Mesenchymal stem cell (in vitro differentiated cells and primary cell): ENCODE results near the gene WDFY3.

ENCODE experiments used
- DNase-seq: peaks from one replicate; pipeline ENCODE4 v3.0.0-alpha.2; 2013
- H2AFZ ChIP-seq: one replicate; pipeline ENCODE4 v1.6.1; 2013; ENCODE audit warnings: low read depth, mild to moderate bottlenecking, control low read depth, inconsistent platforms, low read length, moderate library complexity
- H2AK5ac ChIP-seq: 2 replicates; pipeline ENCODE4 v1.6.1; 2013; ENCODE audit warnings: low read length, moderate library complexity, mild to moderate bottlenecking, inconsistent platforms; ENCODE audit not compliant: severe bottlenecking
- H2BK120ac ChIP-seq: one replicate; pipeline ENCODE4 v1.6.1; 2013; ENCODE audit warnings: low read depth, mild to moderate bottlenecking, inconsistent platforms, low read length, moderate library complexity
- H2BK12ac ChIP-seq, 2 experiments: one replicate each; pipeline ENCODE4 v1.6.1; 2013; ENCODE audit warnings: inconsistent platforms in 2 of 2, low read length in 2 of 2, mild to moderate bottlenecking in 2 of 2, moderate library complexity in 2 of 2, control low read depth in 1 of 2
- H2BK15ac ChIP-seq: one replicate; pipeline ENCODE4 v1.6.1; 2013; ENCODE audit warnings: mild to moderate bottlenecking, low read depth, inconsistent platforms; ENCODE audit not compliant: poor library complexity, severe bottlenecking
- H2BK5ac ChIP-seq: 2 replicates; pipeline ENCODE4 v1.6.1; 2013; ENCODE audit warnings: low read depth, mild to moderate bottlenecking, low read length, control low read depth, inconsistent platforms; ENCODE audit not compliant: poor library complexity, severe bottlenecking
- H3K14ac ChIP-seq, 2 experiments: one replicate each; pipeline ENCODE4 v1.6.1; 2013; ENCODE audit warnings: inconsistent platforms in 2 of 2, low read length in 2 of 2, control low read depth in 1 of 2, mild to moderate bottlenecking in 1 of 2, moderate library complexity in 1 of 2
- H3K18ac ChIP-seq, 2 experiments: one replicate each; pipeline ENCODE4 v1.6.1; 2013; ENCODE audit warnings: inconsistent platforms in 2 of 2, low read length in 2 of 2, control low read depth in 1 of 2, low read depth in 1 of 2, mild to moderate bottlenecking in 1 of 2
- H3K23ac ChIP-seq, 2 experiments: one replicate each; pipeline ENCODE4 v1.6.1; 2013; ENCODE audit warnings: inconsistent platforms in 2 of 2, low read length in 2 of 2, mild to moderate bottlenecking in 2 of 2, moderate library complexity in 2 of 2, control low read depth in 1 of 2
- H3K27ac ChIP-seq: 2 replicates; pipeline ENCODE4 v1.5.1; 2013; ENCODE audit warnings: mild to moderate bottlenecking, moderate library complexity, low read length, control low read depth, inconsistent platforms; ENCODE audit not compliant: poor library complexity, severe bottlenecking
- H3K27me3 ChIP-seq, 2 experiments: 2 replicates each; pipeline versions ENCODE4 v1.6.1 to v1.7.0; 2013; ENCODE audit warnings: low read length in 2 of 2, mild to moderate bottlenecking in 2 of 2, moderate library complexity in 2 of 2, control low read depth in 1 of 2, inconsistent platforms in 1 of 2; ENCODE audit not compliant: control insufficient read depth in 1 of 2, insufficient read depth in 1 of 2
- H3K36me3 ChIP-seq, 2 experiments: 2 replicates each; pipeline versions ENCODE4 v1.6.1 to v1.7.0; 2013; ENCODE audit warnings: low read length in 2 of 2, control low read depth in 1 of 2, inconsistent platforms in 1 of 2, low read depth in 1 of 2, mild to moderate bottlenecking in 1 of 2; ENCODE audit not compliant: insufficient read depth in 2 of 2, control insufficient read depth in 1 of 2
- H3K4ac ChIP-seq, 2 experiments: one replicate each; pipeline ENCODE4 v1.6.1; 2013; ENCODE audit warnings: inconsistent platforms in 2 of 2, low read length in 2 of 2, mild to moderate bottlenecking in 2 of 2, moderate library complexity in 2 of 2, control low read depth in 1 of 2, low read depth in 1 of 2
- H3K4me1 ChIP-seq: 2 replicates; pipeline ENCODE4 v1.6.1; 2013; ENCODE audit warnings: low read depth, low read length, control low read depth; ENCODE audit not compliant: control insufficient read depth, insufficient read depth
- H3K4me2 ChIP-seq: 2 replicates; pipeline ENCODE4 v1.6.1; 2013; ENCODE audit warnings: low read length, mild to moderate bottlenecking, inconsistent platforms; ENCODE audit not compliant: poor library complexity, severe bottlenecking
- H3K4me3 ChIP-seq, 2 experiments: 2 replicates each; pipeline versions ENCODE4 v1.5.1 to v1.7.0; 2013; ENCODE audit warnings: low read length in 2 of 2, mild to moderate bottlenecking in 2 of 2, control low read depth in 1 of 2, low read depth in 1 of 2; ENCODE audit not compliant: insufficient read depth in 1 of 2
- H3K79me1 ChIP-seq: replicated peaks from 2 replicates; pipeline ENCODE4 v1.6.1; 2013; ENCODE audit warnings: mild to moderate bottlenecking, control low read depth, low read length, inconsistent platforms; ENCODE audit not compliant: poor library complexity, severe bottlenecking
- H3K9ac ChIP-seq: 2 replicates; pipeline ENCODE4 v1.7.0; 2013; ENCODE audit warnings: mild to moderate bottlenecking, low read length, moderate library complexity
- H3K9me3 ChIP-seq: 2 replicates; pipeline ENCODE4 v1.7.0; 2013; ENCODE audit warnings: mild to moderate bottlenecking, low read length; ENCODE audit not compliant: control insufficient read depth
- H4K8ac ChIP-seq: one replicate; pipeline ENCODE4 v1.6.1; 2013; ENCODE audit warnings: inconsistent platforms, mild to moderate bottlenecking, low read length, moderate library complexity
- H4K91ac ChIP-seq: one replicate; pipeline ENCODE4 v1.6.1; 2013; ENCODE audit warnings: mild to moderate bottlenecking, low read length, inconsistent platforms
- WGBS: methylation state at CpG from one replicate; pipeline ENCODE4 v1.1.7; 2013; ENCODE audit warnings: mixed read lengths; 5-methylcytosine and 5-hydroxymethylcytosine counted together

The WDFY3 gene

DNA sequence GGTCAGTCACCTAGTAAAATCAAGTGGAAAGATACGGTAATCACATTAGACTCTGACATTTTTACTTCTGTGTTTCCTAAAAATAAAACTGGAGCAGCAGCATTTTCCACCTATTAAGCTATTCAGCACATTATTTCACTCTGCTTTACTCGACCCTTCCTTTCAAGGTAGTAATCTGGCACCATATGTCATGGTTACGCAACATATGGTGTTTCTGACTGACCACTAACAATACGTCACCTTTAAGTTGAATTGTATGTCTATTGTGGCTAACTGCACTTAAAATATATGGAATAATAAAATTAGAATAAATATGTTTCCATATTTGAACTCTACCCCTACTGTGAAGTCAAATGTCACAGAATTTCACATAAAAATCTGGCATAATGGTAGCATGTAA is 214.8 kb downstream of the WDFY3 start:
- WGBS = 97% methylated on average over 2 of the region's 4 CpGs
- no peak overlapping the region for H2BK12ac ChIP-seq
- no peak overlapping the region for H4K8ac ChIP-seq
- H3K36me3 ChIP-seq = peaks cover 22 to 93% of the 10 kb centered on the region in 2 experiments
- no peak overlapping the region for H3K23ac ChIP-seq
- H3K9me3 ChIP-seq = no peaks in the 10 kb centered on the region
- H2AFZ ChIP-seq = no peak overlapping the region
- H3K27ac ChIP-seq = no peak overlapping the region
- H3K4me1 ChIP-seq = no peaks in the 10 kb centered on the region
- H3K9ac ChIP-seq = no peak overlapping the region
- H3K79me1 ChIP-seq = peaks cover 14% of the 10 kb centered on the region
- no peak for DNase-seq
- no peak overlapping the region for H3K18ac ChIP-seq
- H2BK5ac ChIP-seq = no peak overlapping the region
- H2BK120ac ChIP-seq = no peak overlapping the region
- H3K27me3 ChIP-seq = no peaks in the 10 kb centered on the region
- no peak overlapping the region for H3K4ac ChIP-seq
- no peak overlapping the region for H2BK15ac ChIP-seq
- no peak overlapping the region for H3K4me2 ChIP-seq
- H2AK5ac ChIP-seq = no peak overlapping the region
- no peak overlapping the region for H3K4me3 ChIP-seq
- no peak overlapping the region for H4K91ac ChIP-seq
- no peak overlapping the region for H3K14ac ChIP-seq

DNA sequence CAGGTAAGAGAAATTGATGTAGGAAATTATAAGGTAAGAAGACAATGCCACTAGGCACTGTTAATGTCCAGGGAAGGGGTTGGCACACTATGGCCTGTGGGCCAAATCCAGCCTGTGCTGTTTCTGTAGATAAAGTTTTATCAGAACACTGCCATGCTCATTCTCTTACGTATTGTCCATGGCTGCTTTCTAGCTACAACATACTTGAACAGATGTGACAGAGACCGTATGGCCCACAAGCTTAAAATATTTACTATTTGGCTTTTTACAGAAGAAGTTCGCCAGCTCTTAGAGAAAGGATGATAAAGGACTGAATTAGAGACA is 215.6 kb downstream of the WDFY3 start:
- no peaks in the 10 kb centered on the region for H3K9me3 ChIP-seq
- no peak overlapping the region for H3K4ac ChIP-seq
- no peak overlapping the region for H2BK15ac ChIP-seq
- no peak overlapping the region for H2AFZ ChIP-seq
- H4K91ac ChIP-seq = no peak overlapping the region
- no peaks in the 10 kb centered on the region for H3K27me3 ChIP-seq
- H2BK120ac ChIP-seq = no peak overlapping the region
- H2BK12ac ChIP-seq = no peak overlapping the region
- no peak overlapping the region for H3K18ac ChIP-seq
- H3K4me2 ChIP-seq = no peak overlapping the region
- 100% methylated on average over 2 of the region's 3 CpGs for WGBS
- H3K23ac ChIP-seq = no peak overlapping the region
- H3K4me1 ChIP-seq = no peaks in the 10 kb centered on the region
- H4K8ac ChIP-seq = no peak overlapping the region
- H3K27ac ChIP-seq = no peak overlapping the region
- H2BK5ac ChIP-seq = no peak overlapping the region
- H3K9ac ChIP-seq = no peak overlapping the region
- H3K4me3 ChIP-seq = no peak overlapping the region
- H2AK5ac ChIP-seq = no peak overlapping the region
- peaks cover 20 to 95% of the 10 kb centered on the region in 2 experiments for H3K36me3 ChIP-seq
- H3K14ac ChIP-seq = no peak overlapping the region
- peaks cover 14% of the 10 kb centered on the region for H3K79me1 ChIP-seq
- DNase-seq = no peak

DNA sequence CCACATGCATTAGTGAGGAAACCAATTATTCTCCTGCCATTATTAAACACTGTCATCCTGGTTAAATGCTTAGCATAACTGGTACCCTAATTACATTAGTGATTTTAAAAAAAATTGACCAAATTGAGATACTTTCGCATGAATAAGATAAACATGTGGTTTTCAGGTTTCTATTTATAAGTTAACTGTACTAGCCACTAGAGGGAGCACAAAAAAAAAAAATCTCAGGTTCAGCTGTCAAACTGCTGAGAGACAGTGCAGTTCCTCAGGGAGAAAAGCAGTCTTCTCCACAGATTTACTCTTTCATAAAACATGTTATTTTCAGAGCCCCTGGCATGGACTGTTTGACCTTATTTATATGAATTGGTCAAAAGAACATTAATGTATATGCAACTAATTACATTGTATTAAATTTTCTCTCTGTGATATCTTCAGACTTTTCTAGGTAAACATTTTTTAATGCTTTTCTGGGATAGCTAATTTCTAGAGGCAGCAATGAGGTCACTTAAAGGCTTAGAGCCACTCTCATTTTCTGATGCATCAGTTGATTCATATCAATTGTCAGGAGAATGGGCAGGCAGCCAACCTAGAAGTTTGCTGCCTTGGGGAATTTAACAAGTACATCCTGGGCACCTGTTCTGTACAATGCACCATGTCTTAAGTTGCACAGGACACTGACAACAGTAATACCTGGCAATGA is 216.1 kb downstream of the WDFY3 start:
- H3K4ac ChIP-seq = no peak overlapping the region
- H2BK120ac ChIP-seq = no peak overlapping the region
- no peak overlapping the region for H3K4me2 ChIP-seq
- peaks cover 21 to 95% of the 10 kb centered on the region in 2 experiments for H3K36me3 ChIP-seq
- no peak overlapping the region for H2BK12ac ChIP-seq
- H3K9me3 ChIP-seq = no peaks in the 10 kb centered on the region
- DNase-seq = peak; percentile 62
- H3K14ac ChIP-seq = no peak overlapping the region
- H4K91ac ChIP-seq = no peak overlapping the region
- no peak overlapping the region for H2BK15ac ChIP-seq
- H3K4me1 ChIP-seq = no peaks in the 10 kb centered on the region
- no peak overlapping the region for H3K9ac ChIP-seq
- H3K79me1 ChIP-seq = peaks cover 16% of the 10 kb centered on the region
- H4K8ac ChIP-seq = no peak overlapping the region
- H2AFZ ChIP-seq = no peak overlapping the region
- WGBS = no CpG with 5 or more reads among the region's 1 CpG
- H3K4me3 ChIP-seq = no peak overlapping the region
- no peaks in the 10 kb centered on the region for H3K27me3 ChIP-seq
- H2BK5ac ChIP-seq = no peak overlapping the region
- no peak overlapping the region for H3K18ac ChIP-seq
- H3K23ac ChIP-seq = no peak overlapping the region
- H3K27ac ChIP-seq = no peak overlapping the region
- H2AK5ac ChIP-seq = no peak overlapping the region

- WGBS = 100% methylated on average over 2 of the region's 2 CpGs
- Histone ChIP-seq H3K9ac (no peak overlapping the region), H3K4ac (no peak overlapping the region), H3K23ac (no peak overlapping the region), H2BK12ac (no peak overlapping the region), H3K14ac (no peak overlapping the region), H2BK5ac (no peak overlapping the region), H3K36me3 (peaks cover 27 to 88% of the 10 kb centered on the region in 2 experiments), H2AFZ (no peak overlapping the region), H3K4me2 (no peak overlapping the region), H3K18ac (no peak overlapping the region), H3K4me1 (no peaks in the 10 kb centered on the region), H2BK120ac (no peak overlapping the region), H3K9me3 (no peaks in the 10 kb centered on the region), H3K79me1 (peaks cover 18% of the 10 kb centered on the region), H3K4me3 (no peak overlapping the region), H2AK5ac (no peak overlapping the region), H4K91ac (no peak overlapping the region), H2BK15ac (no peak overlapping the region), H3K27ac (no peak overlapping the region), H3K27me3 (no peaks in the 10 kb centered on the region), H4K8ac (no peak overlapping the region)
- no peak for DNase-seq
Measured at GRCh38 chr4:84740057-84740456, 226.4 kb downstream of the WDFY3 start.
